Measurements from ENCODE around the gene GRIP1.

- no peak for TF ChIP-seq TEAD4 (CRISPR knock-in tag; IDR thresholded peaks at IDR 0.05)
- no peak for TF ChIP-seq CTCF (IDR thresholded peaks at IDR 0.05)
- no peak for TF ChIP-seq ZNF532 (CRISPR knock-in tag; IDR thresholded peaks at IDR 0.05; ENCODE audit: borderline replicate concordance)
- no peak for TF ChIP-seq ZNF317 (CRISPR knock-in tag; IDR thresholded peaks at IDR 0.05; ENCODE audit: borderline replicate concordance, low read depth)
- no peak for TF ChIP-seq JUN (CRISPR knock-in tag; IDR thresholded peaks at IDR 0.05)
- no peak for TF ChIP-seq ATF2 (CRISPR knock-in tag; IDR thresholded peaks at IDR 0.05; ENCODE audit: borderline replicate concordance, low read depth)
- TF ChIP-seq USF1 (CRISPR knock-in tag; IDR thresholded peaks at IDR 0.05): no peak
- TF ChIP-seq SP1 (CRISPR knock-in tag; conservative IDR thresholded peaks at IDR 0.05): no peak
- TF ChIP-seq ZNF512 (CRISPR knock-in tag; IDR thresholded peaks at IDR 0.05; ENCODE audit: borderline replicate concordance): no peak
- TF ChIP-seq ZNF416 (CRISPR knock-in tag; IDR thresholded peaks at IDR 0.05): no peak
- no peak for TF ChIP-seq NFYB (CRISPR knock-in tag; conservative IDR thresholded peaks at IDR 0.05; ENCODE audit: low read depth)
- no peak for TF ChIP-seq ZNF138 (CRISPR knock-in tag; conservative IDR thresholded peaks at IDR 0.05)
- no peak for TF ChIP-seq KAT7 (CRISPR knock-in tag; IDR thresholded peaks at IDR 0.05; ENCODE audit: borderline replicate concordance)
- no peak for TF ChIP-seq PRDM15 (CRISPR knock-in tag; IDR thresholded peaks at IDR 0.05)
These were observed 297.9 kb downstream of the GRIP1 start for GRCh38 chr12:66380769-66381535.

All from WTC11 (cell line).